Type B pancreatic cell (in vitro differentiated cells): ENCODE measurements around the gene NAXD. TPM values are rescaled to one million over a fixed set of nuclear protein-coding genes. Genes with fewer than 3 reads are reported as not detected.
A peak's percentile ranks its signal among the peaks of the same experiment; 100 is the strongest.

Experiments used
- DNase-seq: peaks from one replicate; pipeline ENCODE4 v3.0.0; 2021; ENCODE audit warnings: mixed read lengths; ENCODE audit not compliant: unreplicated experiment; ENCODE audit errors: extremely low spot score
- H3K27ac Mint-ChIP-seq: 2 replicates; pipeline ENCODE4 v1.8.0; 2021; ENCODE audit warnings: mild to moderate bottlenecking, mixed read lengths
- H3K27me3 Mint-ChIP-seq: 2 replicates; pipeline ENCODE4 v1.8.0; 2021; ENCODE audit warnings: mixed read lengths
- H3K36me3 Mint-ChIP-seq: 2 replicates; pipeline ENCODE4 v1.8.0; 2021; ENCODE audit warnings: mixed read lengths
- H3K4me1 Mint-ChIP-seq: one replicate; pipeline ENCODE4 v1.8.0; 2021; ENCODE audit warnings: mixed read lengths; ENCODE audit not compliant: unreplicated experiment
- H3K4me3 Mint-ChIP-seq: 2 replicates; pipeline ENCODE4 v1.8.0; 2021; ENCODE audit warnings: mild to moderate bottlenecking, mixed read lengths
- H3K9me3 Mint-ChIP-seq: 2 replicates; pipeline ENCODE4 v1.8.0; 2021; ENCODE audit warnings: mixed read lengths
- total RNA-seq: library from RNA; stranded (reverse); gene quantifications from 2 replicates; pipeline ENCODE4 v1.2.1, GENCODE V29; 2021; ENCODE audit warnings: low replicate concordance
- TF ChIP-seq, protein P1 (sequence below): fragments of 200-600 bp; sonication (generic); conservative IDR thresholded peaks from 2 replicates; pipeline ENCODE4 v1.5.0; 2021; ENCODE audit warnings: antibody characterized with exemption, mild to moderate bottlenecking

Gene NAXD
- total RNA-seq, 1 donor from 2014 or later: 39.5 TPM

DNA sequence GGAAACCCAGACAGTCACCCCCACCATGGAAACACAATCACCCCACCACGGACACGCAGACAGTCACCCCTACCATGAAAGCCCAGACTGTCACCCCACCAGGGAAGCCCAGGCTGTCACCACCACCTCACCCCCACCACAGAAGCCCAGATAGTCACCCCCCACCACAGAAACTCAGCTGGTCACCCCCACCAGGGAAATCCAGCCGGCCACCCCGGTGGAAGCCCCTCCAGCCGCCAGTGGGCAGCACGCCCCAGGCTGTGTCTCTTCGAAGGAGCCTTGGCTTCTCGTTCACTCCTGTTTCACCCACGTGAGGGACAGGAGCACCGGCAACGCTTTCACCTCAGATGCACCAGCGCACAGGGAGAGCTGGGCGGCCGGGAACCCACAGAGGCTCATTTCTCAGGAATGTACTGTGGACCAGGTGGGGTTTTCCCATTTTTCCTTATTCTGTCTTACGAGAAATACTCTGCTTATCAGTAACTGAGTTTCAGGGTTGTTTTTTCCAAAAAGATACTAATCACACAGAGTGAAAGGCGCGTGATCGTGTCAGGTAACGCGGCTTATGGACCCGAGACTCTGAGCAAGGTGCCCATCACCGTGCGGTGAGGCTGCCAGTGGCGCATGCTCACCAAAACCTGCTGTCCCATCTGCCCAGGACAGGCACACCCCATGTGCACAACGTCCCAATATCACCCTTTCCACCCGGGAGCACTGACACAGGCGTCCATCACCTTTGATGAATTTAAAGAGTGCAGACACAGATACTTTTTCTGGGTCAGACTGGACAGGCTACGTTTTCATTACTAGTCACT, 62.6 kb downstream of the NAXD start:
- Mint-ChIP-seq H3K9me3 (no peaks in the 10 kb centered on the region), H3K36me3 (peaks cover 33% of the 10 kb centered on the region), H3K4me1 (no peaks in the 10 kb centered on the region), H3K27me3 (no peaks in the 10 kb centered on the region), H3K4me3 (no peak overlapping the region), H3K27ac (no peak overlapping the region)
- no peak for DNase-seq
- TF ChIP-seq, protein P1, sequence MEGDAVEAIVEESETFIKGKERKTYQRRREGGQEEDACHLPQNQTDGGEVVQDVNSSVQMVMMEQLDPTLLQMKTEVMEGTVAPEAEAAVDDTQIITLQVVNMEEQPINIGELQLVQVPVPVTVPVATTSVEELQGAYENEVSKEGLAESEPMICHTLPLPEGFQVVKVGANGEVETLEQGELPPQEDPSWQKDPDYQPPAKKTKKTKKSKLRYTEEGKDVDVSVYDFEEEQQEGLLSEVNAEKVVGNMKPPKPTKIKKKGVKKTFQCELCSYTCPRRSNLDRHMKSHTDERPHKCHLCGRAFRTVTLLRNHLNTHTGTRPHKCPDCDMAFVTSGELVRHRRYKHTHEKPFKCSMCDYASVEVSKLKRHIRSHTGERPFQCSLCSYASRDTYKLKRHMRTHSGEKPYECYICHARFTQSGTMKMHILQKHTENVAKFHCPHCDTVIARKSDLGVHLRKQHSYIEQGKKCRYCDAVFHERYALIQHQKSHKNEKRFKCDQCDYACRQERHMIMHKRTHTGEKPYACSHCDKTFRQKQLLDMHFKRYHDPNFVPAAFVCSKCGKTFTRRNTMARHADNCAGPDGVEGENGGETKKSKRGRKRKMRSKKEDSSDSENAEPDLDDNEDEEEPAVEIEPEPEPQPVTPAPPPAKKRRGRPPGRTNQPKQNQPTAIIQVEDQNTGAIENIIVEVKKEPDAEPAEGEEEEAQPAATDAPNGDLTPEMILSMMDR: no peak

DNA sequence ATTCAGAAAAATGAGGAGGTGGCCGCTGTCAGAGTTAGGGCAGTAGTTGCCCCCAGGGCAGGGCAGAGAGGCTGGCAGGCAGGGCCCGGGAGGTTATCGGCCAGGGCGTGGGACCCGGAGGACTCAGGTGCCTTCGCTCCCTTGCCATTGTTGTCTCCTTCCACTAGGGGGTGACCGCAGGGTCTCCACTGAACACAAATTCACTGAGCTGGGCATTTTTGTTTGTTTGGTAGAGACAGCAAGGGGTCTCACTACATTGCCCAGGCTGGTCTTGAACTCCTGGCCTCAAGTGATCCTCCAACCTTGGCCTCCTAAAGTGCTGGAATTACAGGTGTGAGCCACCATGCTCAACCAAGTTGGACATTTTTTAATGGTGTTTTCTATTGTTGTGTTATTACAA, 65.5 kb downstream of the NAXD start:
- Mint-ChIP-seq H3K27me3 (no peaks in the 10 kb centered on the region), H3K27ac (no peak overlapping the region), H3K4me3 (no peak overlapping the region), H3K9me3 (no peaks in the 10 kb centered on the region), H3K4me1 (peaks cover 7% of the 10 kb centered on the region), H3K36me3 (peaks cover 30% of the 10 kb centered on the region)
- no peak for DNase-seq
- TF ChIP-seq, protein P1: peak; percentile 66

DNA sequence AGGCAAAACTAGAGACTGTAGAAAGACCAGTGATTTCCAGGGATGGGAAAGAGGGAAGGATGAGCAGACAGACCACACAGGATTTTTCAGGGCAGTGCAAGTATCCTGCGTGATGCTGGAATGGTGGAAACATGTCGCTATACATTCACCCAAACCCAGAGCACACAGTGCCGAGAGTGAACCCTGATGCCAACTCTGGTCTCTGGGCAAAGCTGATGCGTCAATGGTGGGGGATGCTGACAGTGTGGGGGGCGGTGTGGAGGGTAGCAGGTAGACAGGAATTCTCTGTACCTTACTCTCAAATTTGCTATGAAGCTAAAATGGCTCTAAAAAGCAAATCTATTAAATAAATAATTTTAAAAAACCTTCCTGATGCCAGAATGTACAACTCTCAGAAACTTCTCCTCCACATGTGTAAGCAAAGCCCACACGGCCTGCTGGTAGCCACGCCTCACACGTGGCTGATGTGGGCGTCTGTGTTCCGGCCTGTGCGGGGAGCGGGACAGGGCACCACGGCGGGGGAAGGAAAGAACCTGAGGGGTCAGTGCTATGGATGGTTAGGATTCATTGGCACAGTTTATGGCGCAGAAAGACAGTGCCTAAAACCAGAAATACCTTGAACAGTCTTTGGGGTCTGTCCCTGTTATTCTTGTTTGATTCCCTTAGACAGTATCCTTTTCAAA, 66.7 kb downstream of the NAXD start:
- no peak overlapping the region for H3K4me3 Mint-ChIP-seq
- no peaks in the 10 kb centered on the region for H3K9me3 Mint-ChIP-seq
- DNase-seq: no peak
- peaks cover 7% of the 10 kb centered on the region for H3K4me1 Mint-ChIP-seq
- TF ChIP-seq, protein P1: no peak
- no peak overlapping the region for H3K27ac Mint-ChIP-seq
- peaks cover 25% of the 10 kb centered on the region for H3K36me3 Mint-ChIP-seq
- H3K27me3 Mint-ChIP-seq: no peaks in the 10 kb centered on the region

DNA sequence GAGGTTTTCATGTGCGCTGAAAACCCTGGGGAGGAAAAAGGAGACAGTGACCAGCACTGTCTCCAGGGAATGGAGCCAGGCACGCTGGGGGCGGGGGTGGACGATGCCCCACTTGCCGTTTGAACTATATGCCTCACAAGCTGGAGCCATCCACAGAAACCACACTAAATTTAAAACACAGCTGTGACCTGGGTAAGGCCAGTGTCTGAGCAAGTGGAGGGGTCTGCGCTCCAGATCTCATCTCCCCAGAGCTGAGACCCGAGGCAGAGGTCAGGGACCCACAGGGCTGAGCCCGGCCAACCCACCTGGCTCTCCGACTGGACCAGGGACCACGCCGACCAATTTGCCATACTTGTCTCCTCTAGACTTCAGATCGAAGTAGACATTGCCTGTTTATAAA, 67.4 kb downstream of the NAXD start:
- peaks cover 7% of the 10 kb centered on the region for H3K4me1 Mint-ChIP-seq
- no peaks in the 10 kb centered on the region for H3K9me3 Mint-ChIP-seq
- H3K4me3 Mint-ChIP-seq: no peak overlapping the region
- DNase-seq: no peak
- peaks cover 25% of the 10 kb centered on the region for H3K36me3 Mint-ChIP-seq
- TF ChIP-seq, protein P1: no peak
- H3K27me3 Mint-ChIP-seq: no peaks in the 10 kb centered on the region
- H3K27ac Mint-ChIP-seq: no peak overlapping the region

DNA sequence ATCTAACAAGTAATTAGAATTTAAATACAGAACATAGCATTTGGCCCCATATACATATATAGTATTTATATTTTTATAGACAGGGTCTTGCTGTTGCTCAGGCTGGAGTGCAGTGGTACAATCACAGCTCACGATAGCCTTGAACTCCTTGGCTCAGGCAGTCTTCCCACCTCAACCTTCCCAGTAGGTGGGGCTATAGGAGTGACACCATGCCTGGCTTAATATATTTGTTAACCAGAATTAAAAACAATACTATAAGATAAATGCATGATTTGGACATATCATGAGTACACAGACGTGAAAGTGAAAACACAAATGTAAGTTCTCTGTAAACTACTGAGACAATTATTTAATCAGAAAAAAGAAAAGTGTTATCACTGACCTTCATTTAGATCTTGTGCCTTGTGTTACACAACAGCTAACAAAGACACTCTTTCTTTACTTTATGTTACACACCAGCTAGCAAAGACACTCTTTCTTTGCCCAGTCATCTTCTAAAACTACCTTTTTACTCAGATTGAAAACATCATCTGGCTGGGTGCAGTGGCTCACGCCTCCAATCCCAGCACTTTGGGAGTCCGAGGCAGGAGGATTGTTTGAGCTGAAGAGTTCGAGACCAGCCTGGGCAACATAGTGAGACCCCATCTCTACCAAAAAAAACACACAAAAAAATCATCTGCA, 68.0 kb downstream of the NAXD start:
- TF ChIP-seq, protein P1: peak; percentile 35
- no peak overlapping the region for H3K4me3 Mint-ChIP-seq
- H3K9me3 Mint-ChIP-seq: no peaks in the 10 kb centered on the region
- H3K4me1 Mint-ChIP-seq: peaks cover 7% of the 10 kb centered on the region
- H3K36me3 Mint-ChIP-seq: peaks cover 21% of the 10 kb centered on the region
- no peak for DNase-seq
- H3K27me3 Mint-ChIP-seq: no peaks in the 10 kb centered on the region
- H3K27ac Mint-ChIP-seq: no peak overlapping the region
